AG04449 (cell line): Measurements from ENCODE around the gene XYLT1.

Experiments
- CTCF ChIA-PET: fragments of 350-600 bp; formaldehyde crosslinking; extraction: SDS; loops from one replicate; lab custom pipeline; 2021; ENCODE audit warnings: antibody characterized with exemption; lab: Yijun Ruan, JAX
- POLR2A ChIA-PET: fragments of 400-600, 350-600 bp; formaldehyde crosslinking; extraction: SDS; loops from one replicate; lab custom pipeline; 2020; ENCODE audit warnings: antibody characterized with exemption, inconsistent platforms; lab: Yijun Ruan, JAX
- DNase-seq: peaks from one replicate; pipeline ENCODE4 v3.0.0-alpha.2; 2010; ENCODE audit warnings: low read depth, low spot score
- H3K4me3 ChIP-seq: 2 replicates; pipeline ENCODE4 v1.5.1; 2011; ENCODE audit warnings: low read depth, mild to moderate bottlenecking, control low read depth, low read length
- CTCF ChIP-seq: IDR thresholded peaks from one replicate; pipeline ENCODE4 v1.5.1; 2011; ENCODE audit warnings: mild to moderate bottlenecking, moderate library complexity, low read length, control low read depth, inconsistent platforms; ENCODE audit not compliant: insufficient read depth; ENCODE audit errors: missing control alignments

Gene XYLT1

GRCh38 chr16:17211797-17212196, 259.0 kb downstream of the XYLT1 start:
- no peak overlapping the region for H3K4me3 ChIP-seq
- ChIA-PET CTCF (no interaction called here), POLR2A (no interaction called here)
- TF ChIP-seq CTCF, result no peak
- DNase-seq, result no peak

GRCh38 chr16:17206712-17207111, 264.0 kb downstream of the XYLT1 start:
- peak; percentile 2 for TF ChIP-seq CTCF
- no peak overlapping the region for H3K4me3 ChIP-seq
- no peak for DNase-seq
- CTCF ChIA-PET, result interaction anchor here (1.4 to 4.3 kb wide), 3 partner anchors 9 to 12 kb away, joined by 4 to 32 read pairs (median 5); no protein-coding TSS in a partner anchor
- POLR2A ChIA-PET, result no interaction called here

GRCh38 chr16:17205279-17206211, 265.2 kb downstream of the XYLT1 start:
- no peak for TF ChIP-seq CTCF
- DNase-seq, result peak; percentile 57
- POLR2A ChIA-PET, result interaction anchor here (0.9 kb wide), 1 partner anchor 14 kb away, joined by 3 read pairs; no protein-coding TSS in a partner anchor
- no peak overlapping the region for H3K4me3 ChIP-seq
- CTCF ChIA-PET, result interaction anchor here (1.0 to 4.3 kb wide), 5 partner anchors 8 to 262 kb away, joined by 3 to 32 read pairs (median 5); no protein-coding TSS in a partner anchor

GRCh38 chr16:17204644-17205043, 266.1 kb downstream of the XYLT1 start:
- CTCF ChIA-PET, result interaction anchor here (0.7 to 4.3 kb wide), 5 partner anchors 10 to 264 kb away, joined by 3 to 32 read pairs (median 3); no protein-coding TSS in a partner anchor
- POLR2A ChIA-PET, result no interaction called here
- no peak for DNase-seq
- no peak overlapping the region for H3K4me3 ChIP-seq
- TF ChIP-seq CTCF, result no peak

GRCh38 chr16:17204206-17204605, 266.6 kb downstream of the XYLT1 start:
- no peak for TF ChIP-seq CTCF
- ChIA-PET CTCF (interaction anchor here (0.6 to 4.3 kb wide), 6 partner anchors 9 to 265 kb away, joined by 3 to 32 read pairs (median 3); no protein-coding TSS in a partner anchor), POLR2A (no interaction called here)
- H3K4me3 ChIP-seq, result no peak overlapping the region
- no peak for DNase-seq

DNA sequence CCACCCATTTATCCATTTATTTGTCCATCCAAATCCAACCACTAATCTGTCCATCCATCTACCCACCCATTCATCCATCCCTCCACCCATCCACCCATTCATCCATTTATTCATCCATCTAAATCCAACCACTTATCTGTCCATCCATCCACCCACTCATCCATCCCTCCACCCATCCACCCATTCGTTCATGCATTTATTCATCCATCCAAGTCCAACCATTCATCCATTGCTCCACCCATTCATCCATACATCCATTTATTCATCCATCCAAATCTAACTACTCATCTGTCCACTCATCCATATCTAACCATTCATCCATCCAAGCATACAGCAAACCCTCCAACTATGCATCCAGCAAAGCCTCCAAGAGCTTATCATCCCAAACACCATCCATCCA, 267.3 kb downstream of the XYLT1 start:
- ChIA-PET POLR2A (no interaction called here), CTCF (interaction anchor here (0.8 to 4.3 kb wide), 2 partner anchors 8 to 264 kb away, joined by 3 to 32 read pairs; no protein-coding TSS in a partner anchor)
- H3K4me3 ChIP-seq, result no peak overlapping the region
- no peak for DNase-seq
- TF ChIP-seq CTCF, result no peak
